SK-N-MC (cell line): ENCODE data around the gene MMP15.

Experiments used
- EZH2 ChIP-seq: fragments of 200-600 bp; sonication (generic); IDR thresholded peaks from one replicate; pipeline ENCODE4 v1.6.1; 2017; ENCODE audit warnings: antibody characterized with exemption
- FOXP2 ChIP-seq: optimal IDR thresholded peaks from 2 replicates; pipeline ENCODE3; 2011; ENCODE audit warnings: mild to moderate bottlenecking, moderate library complexity; ENCODE audit not compliant: insufficient read depth; ENCODE audit errors: extremely low read length, control extremely low read depth
- POLR2AphosphoS5 ChIP-seq: IDR thresholded peaks from 2 replicates; pipeline ENCODE4 v1.6.1; 2012; ENCODE audit warnings: mild to moderate bottlenecking, low read depth, low read length, borderline replicate concordance

GRCh38 chr16:58082381-58082780 lies 56.8 kb downstream of the MMP15 start:
- no peak for TF ChIP-seq POLR2AphosphoS5
- no peak for TF ChIP-seq EZH2
- no peak for TF ChIP-seq FOXP2
